GM18909 (cell line): ENCODE measurements around the gene AVPI1.
A peak's percentile ranks its signal among the peaks of the same experiment; 100 is the strongest.
"Not testable (repeated sequence)": the region's sequence is repeated elsewhere in the genome, so short reads cannot be mapped to it uniquely, and the experiment has no call there.

Source experiments
- ATAC-seq: cut with Tn5 transposase; IDR thresholded peaks from one replicate; pipeline ENCODE4 v1.9.1; 2021; ENCODE audit warnings: mild to moderate bottlenecking; ENCODE audit not compliant: unreplicated experiment, poor library complexity

The AVPI1 gene

DNA sequence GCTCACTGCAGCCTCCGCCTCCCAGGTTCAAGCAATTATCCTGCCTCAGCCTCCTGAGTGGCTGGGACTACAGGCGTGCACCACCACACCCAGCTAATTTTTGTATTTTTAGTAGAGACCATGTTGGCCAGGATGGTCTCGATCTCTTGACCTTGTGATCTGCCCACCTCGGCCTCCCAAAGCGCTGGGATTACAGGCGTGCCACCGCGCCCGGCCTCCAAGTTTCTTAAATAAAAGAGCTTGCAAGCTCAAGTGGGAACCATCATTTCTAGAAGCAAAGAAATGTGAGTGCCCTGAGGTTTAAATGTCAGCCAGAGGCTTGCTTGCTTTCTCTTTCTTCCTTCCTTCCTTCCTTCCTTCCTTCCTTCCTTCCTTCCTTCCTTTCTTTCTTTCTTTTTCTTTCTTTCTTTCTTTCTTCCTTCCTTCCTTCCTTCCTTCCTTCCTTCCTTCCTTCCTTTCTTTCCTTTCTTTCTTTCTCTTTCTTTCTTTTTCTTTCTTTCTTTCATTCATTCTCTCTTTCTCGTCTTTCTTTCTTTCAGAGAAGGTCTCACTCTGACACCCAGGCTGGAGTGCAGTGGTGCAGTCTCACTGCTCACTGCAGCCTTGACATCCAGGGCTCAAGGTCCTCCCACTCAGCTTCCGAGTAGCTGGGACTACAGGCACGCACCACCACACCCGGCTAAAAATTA, 44.4 kb downstream of the AVPI1 start:
- not testable (repeated sequence) for ATAC-seq

DNA sequence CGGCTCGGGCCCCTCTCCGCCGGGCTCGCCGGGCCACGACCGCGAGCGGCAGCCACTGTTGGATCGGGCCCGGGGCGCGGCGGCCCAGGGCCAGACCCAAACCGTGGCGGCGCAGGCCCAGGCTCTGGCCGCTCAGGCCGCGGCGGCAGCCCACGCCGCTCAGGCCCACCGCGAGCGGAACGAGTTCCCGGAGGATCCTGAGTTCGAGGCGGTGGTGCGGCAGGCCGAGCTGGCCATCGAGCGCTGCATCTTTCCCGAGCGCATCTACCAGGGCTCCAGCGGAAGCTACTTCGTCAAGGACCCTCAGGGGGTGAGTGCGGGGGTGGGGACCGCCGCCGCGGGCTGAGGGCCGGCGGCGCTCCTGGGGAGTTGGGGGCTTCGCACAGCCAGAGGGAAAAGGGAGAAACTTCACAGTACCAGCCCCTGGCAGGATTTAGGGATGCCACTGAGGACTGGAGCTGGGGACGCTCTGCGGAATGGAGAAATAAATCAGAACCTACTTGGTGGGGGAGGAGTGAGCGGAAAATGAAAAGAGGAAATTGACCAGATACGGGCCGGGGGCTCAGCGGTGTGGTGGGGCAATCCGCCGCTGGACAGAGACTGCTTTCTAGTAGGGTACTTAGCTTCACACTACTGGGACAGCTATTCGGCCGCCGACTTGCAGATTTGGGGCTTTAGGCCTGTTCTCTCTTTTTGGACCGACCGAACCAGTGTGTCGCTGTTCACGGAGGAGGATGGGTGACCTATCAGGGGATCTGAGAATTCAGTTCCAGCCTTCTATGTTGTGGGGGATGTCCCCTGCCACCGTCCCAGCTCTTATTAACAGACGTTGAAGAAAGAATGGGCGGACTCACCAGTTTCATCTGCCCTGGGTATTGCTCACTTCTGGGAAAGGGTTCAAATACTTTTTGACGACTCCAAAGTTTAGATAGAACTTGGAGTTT, 45.9 kb downstream of the AVPI1 start:
- ATAC-seq = peak; percentile 12

DNA sequence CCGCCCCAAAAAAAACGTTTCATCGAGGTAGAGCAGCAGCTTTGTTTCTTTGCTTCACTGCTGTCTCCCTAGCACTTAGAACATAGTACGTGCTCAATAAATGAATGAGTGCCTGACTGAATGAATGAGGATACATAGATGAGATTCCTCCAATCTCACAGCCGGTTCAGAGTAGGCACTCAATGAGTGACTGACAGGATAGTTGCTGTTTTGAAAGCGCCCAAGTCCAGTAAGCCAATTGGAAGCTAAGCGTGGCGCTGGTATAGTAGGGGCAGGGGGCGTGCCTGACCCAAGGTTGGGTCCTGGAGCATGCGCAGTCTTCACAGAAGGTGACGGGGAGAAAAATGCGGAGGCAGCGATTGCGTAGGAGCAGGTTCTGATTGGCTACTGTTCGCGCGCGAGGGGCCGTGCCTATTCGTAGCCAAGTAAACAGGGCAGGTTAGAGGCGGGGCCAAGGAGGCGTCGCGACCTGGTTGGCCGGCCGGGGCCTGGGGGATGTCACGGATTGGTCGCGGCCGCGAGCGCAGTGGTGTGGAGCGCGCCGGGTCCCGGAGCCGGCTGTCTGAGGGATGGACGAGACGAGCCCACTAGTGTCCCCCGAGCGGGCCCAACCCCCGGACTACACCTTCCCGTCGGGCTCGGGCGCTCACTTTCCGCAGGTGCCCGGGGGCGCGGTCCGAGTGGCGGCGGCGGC, 46.7 kb downstream of the AVPI1 start, which contains the start of gene PI4K2A:
Gene PI4K2A (plus strand): TSS at position 498 of the 694 bp plus-strand sequence. CDS start 72 bp downstream, at position 570.
- ATAC-seq = peak; percentile 97

DNA sequence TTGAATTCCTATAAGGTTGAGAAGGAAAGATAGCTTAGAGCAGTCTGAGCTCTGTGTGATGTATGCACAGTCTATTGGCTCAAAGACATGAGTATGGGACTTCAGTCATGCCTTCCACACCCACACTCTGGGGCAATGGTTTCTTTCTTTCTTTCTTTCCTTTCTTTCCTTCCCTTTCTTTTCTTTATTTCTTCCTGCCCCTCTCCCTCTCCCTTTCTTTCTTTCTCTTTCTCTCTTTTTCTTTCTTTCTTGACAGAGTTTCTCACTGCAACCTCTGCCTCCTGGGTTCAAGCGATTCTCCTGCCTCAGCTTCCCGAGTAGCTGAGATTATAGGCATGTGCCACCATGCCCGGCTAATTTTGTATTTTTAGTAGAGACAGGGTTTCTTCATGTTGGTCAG, 48.0 kb downstream of the AVPI1 start:
- ATAC-seq = not testable (repeated sequence)

DNA sequence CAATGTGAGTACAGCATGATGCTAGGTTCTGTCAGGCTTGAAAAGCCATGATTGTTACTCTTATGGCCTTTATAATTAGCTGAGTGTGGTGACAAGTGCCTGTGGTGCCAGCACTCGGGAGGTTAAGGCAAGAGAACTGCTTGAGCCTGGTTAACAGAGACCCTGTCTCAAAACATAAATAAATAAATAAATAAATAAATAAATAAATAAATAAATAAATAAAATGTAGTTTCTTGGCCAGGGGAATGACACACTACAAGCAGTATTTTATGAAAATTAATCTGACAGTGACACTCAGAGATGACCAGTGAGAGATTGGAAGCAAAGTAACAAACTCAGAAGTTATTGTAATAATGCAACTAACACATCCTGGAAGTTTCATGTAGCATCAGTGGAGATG, 51.5 kb downstream of the AVPI1 start:
- ATAC-seq = no peak

DNA sequence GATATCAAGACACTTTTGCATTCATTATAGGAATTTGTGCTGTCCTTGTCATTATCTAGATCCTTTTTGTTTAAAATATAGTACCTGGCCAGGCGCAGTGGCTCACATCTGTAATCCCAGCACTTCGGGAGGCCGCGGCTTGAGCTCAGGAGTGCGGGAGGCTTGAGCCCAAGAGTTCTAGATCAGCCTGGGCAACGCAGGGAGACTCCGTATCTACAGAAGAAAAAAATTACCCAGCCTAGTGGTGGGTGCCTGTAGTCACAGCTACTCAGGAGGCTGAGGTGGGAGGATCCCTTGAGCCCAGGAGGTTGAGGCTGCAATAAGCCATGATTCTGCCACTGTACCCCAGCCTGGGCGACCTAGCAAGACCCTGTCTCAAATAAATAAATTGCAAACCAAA, 53.1 kb downstream of the AVPI1 start:
- ATAC-seq = no peak

DNA sequence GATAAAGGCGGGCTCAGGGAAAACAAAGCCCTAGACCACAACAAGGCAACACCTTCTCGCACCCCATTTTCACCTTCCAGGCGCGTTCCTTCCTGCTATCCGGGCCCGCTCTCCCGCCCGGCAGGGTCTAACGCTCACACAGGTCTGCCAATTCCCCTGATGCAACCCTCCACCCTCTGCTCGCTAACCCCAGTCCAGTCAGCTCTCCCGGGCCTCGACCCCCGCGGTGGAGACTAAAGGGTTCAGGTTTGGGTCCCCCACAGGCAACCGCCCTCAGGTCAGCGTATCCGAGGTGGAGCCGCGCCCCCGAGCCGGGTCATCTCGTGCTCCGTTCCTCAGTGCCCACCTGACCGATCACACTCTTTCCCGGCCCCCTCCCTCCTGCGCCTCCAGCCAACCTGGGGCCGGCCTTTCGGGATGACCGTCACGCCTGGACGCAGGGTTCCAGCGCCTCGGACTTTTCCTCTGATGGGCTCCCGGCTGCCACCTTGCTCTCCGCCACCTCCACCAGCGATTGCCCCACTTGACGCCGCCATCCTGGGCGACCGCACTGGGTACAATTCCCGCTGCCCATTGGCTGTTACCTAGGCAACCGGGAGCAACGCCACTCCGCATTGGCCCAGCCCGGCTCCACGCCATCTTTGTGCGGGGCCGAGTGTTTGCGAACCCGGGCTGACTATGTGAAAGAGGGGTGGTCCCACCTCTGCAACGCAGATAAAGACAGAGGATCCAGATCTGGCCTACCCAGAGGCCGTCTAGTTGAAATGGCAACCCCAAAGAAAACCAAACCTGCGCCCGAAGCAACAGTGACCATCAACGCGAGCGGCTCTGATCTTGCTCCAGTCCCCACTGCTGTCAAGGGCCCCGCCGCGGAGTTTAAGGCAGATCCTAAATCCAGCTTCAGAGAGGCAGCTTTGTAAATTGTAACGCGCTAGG, 53.8 kb downstream of the AVPI1 start, which contains the start of gene MORN4:
Gene MORN4 (minus strand): TSS at position 552 of the 936 bp plus-strand sequence. CDS start 13,847 bp downstream, outside the sequence.
- ATAC-seq = peak; percentile 99

DNA sequence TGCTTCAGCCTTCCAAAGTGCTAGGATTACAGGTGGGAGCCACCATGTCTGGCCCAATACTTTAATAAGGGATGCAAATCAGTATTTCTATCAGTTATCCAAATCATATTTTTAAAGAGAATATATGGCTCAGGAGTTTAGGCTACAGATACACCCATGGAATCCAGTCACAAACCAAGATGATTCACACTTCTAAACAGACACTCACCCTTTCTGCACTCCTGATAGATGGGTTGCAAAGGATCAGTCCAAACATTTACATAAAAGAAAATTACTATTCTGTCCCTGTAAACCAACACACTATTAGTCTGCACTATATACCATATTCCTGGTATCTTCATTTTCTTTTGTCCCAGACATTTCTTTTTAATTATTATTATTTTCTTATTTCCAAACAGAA, 55.9 kb downstream of the AVPI1 start:
- ATAC-seq = no peak

DNA sequence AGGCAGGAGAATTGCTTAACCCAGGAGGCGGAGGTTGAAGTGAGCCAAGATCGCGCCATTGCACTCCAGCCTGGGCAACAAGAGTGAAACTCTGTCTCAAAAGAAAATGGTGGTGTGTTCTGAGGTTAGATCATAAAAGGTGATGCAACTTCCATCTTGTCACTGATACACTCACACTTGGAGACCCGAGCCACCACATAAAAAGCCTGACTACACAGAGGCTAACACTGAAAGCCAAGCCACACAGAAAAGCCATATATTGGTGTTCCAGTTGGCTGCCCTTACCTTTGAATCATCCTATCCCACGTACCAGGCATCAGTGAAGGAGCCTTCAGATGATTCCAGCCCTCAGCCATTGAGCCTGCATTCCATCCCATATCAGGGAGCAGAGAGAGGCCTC, 57.8 kb downstream of the AVPI1 start:
- ATAC-seq = no peak

DNA sequence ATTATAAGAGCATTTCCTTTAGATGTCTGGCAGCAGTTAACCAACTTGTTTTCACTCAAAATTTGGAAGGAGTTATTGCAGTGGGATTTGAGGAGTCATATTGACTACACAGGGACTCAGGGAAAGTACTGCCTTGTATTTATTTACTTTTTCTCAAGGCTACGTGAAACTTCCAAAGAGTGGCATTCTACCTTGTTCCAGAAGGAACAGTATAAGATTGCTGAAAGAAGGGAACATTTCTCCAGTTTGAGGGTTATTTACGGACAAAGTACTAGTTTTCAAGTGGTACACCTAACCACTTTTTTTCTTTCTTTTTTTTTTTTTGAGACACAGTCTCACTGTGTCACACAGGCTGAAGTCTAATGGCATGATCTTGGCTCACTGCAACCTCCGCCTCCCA, 58.8 kb downstream of the AVPI1 start:
- no peak for ATAC-seq

DNA sequence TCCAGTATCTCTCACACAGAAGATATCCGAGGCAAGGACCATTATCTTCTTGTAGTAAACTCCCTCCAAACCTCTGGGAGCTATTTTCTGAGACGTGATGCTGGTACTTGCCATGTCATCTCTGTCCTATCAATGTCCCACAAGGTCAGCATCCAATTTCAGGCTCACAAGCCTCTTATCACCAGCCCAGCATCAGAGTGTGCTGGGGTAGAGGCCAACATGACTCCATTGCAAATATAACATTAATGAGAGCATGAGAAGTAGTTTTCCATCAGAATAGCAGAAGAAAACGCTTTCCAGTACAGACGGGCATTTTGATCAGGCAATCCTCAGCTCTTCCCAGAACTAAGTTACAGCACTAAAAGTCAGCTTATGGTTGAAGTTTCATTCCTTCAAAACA, 59.3 kb downstream of the AVPI1 start:
- ATAC-seq = no peak
